ENCODE data around the gene GOLGB1.
"Not testable (repeated sequence)": the region's sequence is repeated elsewhere in the genome, so short reads cannot be mapped to it uniquely, and the experiment has no call there.

The GOLGB1 gene

DNA sequence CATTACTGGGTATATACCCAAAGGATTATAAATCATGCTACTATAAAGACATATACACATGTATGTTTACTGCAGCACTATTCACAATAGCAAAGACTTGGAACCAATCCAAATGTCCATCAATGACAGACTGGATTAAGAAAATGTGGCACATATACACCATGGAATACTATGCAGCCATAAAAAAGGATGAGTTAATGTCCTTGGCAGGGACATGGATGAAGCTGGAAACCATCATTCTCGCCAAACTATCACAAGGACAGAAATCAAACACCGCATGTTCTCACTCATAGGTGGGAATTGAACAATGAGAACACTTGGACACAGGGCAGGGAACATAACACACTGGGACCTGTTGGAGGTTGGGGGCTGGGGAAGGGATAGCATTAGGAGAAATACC, 6.4 kb downstream of the GOLGB1 start:
- DNase-seq = not testable (repeated sequence)

DNA sequence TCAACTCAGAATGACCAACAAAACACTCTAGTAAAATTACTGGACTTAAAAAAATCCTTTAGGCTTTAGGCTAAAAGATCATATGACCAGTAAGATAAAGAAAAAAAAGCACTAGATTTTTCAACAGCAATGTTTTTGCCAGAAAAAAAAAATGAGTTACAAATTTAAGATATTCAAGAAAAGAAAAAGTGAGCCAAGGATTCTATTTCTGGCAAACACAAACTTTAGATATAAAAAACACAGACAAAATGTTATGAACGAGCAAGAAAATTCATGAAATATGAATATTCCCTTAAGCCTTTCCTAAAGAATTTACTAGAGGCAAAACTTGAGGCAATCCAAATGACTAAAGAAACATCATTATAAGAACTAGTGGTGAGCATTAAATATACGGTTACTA, 8.6 kb downstream of the GOLGB1 start:
- DNase-seq = no peak

DNA sequence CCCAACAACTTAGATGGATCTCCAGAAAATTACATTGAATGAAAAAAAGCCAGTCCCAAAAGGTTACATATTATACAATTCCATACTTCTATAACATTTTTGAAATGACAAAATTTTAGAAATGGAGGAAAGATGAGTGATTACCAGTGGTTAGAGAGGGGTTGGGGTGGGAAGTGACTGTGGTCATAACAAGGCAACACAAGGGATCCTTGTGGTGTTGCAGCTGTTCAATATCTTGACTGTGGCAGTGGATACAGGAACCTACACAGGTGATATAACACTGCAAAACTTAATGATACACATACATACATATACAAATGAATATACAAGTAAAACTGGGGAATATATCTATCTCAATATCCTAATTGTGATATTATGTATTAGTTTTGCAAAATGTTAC, 9.6 kb downstream of the GOLGB1 start:
- DNase-seq = no peak

DNA sequence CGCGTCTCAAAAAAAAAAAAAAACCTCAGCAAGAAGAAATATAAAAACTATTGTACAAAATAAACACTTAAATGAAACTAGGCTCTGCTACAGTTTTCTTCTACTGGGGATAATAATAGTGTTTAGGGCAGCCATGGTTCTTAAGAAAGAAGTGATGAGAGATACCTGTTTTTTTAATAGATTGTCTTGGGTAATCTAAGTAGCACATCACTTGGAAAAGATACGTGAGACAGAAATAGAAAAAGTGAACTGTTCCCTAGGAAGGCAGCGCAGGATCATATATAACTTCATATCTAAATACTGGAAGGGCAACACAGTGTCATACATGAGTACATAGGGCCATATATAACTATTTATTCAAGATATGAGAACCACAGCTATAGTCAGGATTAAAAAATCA, 11.9 kb downstream of the GOLGB1 start:
- no peak for DNase-seq

DNA sequence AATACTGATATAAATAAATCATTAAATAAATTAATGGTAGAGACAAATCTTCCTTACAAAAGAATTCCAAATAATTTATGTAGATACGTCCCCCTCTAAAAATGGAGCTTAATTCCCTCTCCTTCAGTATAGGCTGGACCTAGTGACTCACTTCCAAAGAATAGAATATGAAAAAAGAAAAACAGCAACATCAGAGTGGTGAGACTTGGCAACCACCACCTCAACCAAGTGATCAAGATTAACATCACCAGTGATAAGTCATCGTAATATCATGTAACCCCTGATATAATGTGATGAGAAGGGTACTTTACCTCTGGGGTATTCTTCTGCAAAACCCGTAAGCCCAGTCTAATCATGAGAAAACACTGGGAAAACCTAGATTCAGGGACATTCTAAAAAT, 13.4 kb downstream of the GOLGB1 start:
- no peak for DNase-seq

DNA sequence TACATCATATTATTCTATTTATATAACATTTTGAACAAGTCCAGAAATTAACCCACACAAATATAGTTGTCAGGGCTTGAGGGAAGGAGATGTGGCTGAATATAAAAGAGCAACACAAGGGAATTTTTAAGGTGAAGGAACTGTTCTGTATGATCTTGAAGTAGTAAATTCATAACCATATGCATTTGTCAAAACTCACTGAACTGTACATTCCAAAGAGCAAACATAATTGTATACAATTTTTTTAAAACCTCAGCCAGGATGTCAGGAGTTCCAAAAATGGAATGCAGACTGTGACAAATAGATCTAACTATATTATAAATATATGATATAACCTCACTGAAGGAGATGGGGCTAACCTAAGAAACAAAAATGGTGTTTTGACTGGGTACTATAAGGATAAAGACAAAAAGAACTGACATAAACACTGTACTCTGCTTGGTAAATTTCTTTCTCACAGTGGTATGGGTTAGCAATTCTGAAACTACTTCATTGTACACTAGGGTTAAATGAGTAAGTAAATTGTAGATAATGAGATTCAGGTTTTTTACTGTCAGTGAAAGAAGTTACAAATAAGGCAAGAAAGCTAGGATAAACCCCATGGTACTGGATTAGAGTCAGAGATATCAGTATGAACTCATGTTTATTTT, 14.4 kb downstream of the GOLGB1 start:
- no peak for DNase-seq

DNA sequence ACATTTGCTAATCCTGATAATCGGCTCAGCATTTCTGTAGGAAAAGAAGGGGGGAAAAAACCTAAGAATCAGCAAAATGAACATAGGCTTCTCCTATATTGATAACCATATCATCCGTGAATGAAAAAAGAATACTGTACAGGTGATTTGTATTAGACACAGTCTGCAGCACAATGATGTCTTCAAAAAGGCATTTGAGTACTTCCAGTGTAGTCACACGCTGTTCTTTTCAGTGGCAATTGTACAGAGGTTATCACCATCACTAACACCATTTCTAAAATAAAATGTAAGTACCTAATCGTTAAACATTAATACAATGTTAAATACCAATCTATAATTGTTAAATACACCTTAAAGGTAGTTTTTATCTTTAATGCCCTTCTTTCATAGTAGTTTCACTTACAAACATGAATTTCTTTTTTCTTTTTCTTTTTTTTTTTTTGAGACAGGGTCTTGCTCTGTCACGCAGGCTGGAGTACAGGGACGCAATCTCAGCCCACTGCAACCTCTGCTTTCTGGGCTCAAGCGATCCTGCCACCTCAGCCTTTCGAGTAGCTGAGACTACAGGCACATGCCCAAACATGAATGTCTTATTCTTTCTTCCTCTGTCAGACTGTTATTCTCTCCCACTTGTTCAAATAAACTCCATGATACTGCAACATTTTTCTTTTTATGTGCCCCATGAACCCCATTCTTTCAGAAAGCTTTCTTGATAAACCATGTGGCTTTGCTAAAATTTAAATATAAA, 18.4 kb downstream of the GOLGB1 start:
- DNase-seq = no peak

DNA sequence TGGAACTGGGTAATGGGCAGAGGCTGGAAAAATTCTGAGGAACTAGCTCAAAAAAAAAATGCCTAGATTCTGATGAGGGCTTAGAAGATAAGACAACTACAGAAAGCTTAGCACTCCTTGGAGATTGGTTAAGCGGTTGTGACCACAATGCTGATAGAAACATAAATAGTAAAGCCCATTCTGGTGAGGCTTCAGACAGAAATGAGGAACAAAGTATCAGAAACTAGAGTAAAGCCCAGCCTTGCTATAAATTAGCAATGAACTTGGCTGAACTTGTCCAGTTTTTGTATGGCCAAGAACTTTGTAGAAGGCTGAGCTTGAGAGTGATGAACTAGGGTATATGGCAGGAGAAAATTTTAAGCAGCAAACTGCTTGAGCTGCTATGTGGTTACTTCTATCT, 25.4 kb downstream of the GOLGB1 start:
- DNase-seq = no peak

DNA sequence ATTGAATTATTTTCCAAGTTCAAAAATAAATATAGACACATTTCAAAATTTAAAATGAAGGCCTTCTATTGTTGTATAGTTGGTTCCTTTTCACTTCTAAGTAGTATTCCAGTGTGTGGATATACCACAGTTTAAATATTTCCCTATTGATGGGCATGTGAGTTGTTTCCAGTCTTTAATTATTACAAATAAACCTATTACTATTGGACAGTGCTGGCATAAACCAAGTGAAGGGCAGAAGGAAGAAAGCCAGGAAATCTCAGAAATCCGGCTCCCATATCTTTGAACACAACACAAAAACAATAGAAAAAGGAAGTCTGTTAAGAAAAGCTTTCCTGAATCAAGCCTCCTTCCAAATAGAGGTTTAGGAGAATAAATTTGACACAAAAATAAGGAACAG, 26.1 kb downstream of the GOLGB1 start:
- no peak for DNase-seq

DNA sequence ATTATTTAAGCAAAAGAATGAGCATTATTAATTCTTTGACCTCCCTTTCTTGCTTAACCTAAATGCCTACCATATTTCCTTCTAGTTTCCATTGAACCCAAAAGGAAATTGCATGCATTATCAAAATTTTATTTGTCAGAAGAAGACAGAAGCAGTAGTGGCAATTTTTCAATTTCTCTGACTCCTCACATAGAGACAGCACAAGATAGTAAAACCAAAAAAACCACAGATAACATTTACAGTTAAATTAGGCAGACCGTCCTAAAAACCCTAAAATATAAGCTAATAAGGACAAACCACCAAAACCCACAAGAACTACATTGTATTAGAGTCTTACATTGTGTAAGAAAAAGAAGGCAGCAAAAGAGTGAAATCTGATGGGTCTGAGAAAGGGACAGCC, 27.1 kb downstream of the GOLGB1 start:
- no peak for DNase-seq

DNA sequence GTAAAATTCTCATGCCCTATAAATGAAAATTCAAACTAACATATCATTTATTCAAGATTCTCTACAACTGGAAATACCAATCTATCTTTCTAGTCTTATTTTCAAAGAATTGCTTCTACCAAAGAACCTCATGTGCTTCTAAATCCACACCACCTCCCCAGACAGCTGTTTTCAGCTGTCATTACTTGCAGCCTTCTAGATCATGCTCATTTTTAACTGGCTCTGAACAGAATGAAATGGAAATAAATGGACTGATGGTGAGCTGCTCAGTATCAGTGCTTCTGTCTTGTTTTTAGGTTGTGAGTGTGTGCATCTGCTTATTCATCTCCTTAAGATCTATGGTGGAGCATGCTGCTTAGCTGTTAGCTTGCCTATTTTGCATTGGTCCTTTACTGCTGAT, 29.4 kb downstream of the GOLGB1 start:
- no peak for DNase-seq

DNA sequence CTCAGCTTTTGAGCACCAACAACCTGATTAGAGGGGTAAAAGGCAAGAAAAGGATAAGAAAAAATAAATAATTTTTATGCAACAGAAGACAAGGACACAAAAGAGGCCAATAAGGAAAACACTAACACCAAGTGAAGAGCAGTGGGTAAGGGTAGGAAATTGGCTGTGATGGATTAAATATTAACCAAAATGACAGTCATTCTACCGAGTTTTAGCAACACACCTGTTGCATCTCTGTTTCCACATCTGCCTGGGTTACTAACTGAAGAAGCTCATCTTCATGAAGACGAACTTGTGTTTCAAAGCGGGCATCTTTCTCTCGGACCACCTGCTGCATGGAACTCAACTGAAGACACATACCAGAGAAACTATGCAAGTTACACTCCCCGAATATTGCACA, 30.1 kb downstream of the GOLGB1 start:
- no peak for DNase-seq

DNA sequence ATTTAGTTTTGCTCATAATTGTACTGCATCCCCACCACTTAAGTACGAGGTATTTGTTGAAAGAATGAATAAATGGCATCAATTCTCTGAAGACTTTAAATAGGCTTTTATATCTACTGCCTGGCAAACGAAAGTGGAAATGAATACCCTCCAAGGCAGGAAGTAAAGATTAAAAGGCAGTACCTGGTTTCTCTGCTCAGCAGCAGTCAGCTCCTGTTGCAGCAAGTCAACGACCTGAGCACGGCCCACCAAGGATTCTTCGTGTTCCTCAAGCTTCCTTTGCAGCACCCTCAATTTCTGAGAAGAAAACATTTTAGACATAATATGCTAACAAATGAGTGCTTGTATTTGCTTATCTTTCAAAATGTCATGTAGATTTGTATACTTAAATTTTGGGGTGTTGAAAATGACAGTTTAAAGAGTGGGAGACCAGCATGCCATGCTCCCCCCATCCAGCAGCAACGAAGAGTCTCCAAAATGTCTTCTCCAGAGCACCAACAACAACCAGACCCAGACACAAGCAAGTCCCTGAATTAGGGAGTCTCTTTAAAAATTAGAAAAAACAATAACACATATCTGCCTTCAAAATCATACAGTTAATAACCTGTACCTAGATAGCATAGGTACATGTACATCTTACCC, 31.2 kb downstream of the GOLGB1 start:
- DNase-seq = no peak

DNA sequence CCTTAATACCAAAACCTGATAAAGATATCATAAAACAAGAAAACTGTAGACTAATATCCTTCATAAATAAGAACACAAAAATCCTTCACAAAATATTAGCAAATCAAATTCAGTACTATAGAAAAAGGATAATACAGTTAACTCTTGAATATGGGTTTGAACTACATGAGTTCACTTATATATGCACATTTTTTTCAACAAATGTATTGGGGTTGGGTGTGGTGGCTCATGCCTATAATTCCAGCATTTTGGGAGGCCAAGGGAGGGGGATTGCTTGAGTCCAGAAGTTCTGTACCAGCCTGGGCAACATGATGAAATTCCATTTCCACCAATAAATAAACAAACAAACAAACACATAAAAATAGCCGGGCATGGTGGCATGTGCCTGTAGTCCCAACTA, 39.2 kb downstream of the GOLGB1 start:
- no peak for DNase-seq

DNA sequence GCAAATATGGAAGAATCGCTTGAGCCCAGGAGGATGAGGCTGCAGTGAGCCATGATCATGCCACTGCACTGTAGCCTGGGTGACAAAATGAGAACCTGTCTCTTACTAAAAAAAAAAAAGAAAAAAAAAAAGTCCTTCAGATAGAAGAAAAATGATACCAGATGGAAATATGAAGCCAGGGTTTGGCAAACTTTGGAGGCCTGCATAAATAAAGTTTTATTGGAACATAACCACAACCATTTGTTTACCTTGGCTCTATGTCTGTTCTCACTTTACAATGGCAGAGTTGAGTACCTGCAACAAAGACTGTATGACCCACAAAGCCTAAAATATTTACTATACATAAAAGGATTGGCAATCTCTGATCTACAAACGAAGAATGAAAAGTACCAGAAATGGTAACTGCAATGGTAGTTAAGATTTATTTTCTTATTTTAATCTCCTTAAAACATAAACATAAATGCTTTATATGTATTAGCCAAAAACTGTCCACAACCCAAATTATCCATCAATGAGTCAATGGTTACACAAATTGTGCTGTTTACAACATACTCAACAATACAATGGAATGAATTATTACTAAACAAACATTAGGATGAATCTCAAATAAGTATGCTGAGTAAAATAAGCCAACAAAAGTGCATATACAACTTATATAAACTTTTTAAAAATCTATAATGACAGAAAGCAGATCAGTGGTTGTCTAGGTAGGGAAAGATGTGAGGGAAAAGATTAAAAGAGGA, 41.8 kb downstream of the GOLGB1 start:
- no peak for DNase-seq

DNA sequence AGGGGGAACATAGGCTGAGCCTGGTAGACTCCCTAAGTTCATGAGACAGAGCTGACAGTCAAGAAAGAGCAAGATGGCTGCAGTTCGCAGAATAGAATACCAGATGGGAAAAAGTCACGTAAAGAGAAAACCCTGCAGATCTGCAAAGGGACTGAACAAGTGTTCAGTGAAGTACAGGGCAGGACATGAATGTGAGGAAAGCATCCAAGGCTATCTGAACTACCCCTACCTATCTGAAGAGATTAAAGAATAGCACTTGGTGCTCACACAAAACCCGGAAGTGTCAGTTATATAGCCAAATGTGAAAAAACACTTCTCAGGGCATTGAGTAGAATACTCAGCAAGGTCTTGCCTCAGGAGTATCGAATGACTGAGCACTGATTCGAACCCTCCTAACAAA, 44.0 kb downstream of the GOLGB1 start:
- DNase-seq = no peak

DNA sequence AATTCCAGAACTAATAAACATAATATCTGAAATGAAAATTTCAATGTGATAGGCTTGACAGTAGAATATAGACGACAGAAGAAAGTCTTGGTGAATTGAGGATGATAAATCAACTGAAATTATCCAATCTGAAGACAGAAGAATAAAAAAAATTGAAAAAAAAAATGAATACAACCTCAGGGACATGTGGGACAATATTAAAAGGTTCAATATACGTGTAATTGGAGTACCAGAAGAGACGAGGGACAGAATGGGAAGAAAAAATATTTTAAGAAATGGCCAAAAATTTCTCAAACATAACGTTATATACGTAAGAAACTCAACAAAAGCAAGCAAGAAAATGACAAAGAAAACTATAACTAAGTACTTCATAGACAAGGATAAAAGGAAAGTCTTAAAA, 45.6 kb downstream of the GOLGB1 start:
- DNase-seq = no peak

DNA sequence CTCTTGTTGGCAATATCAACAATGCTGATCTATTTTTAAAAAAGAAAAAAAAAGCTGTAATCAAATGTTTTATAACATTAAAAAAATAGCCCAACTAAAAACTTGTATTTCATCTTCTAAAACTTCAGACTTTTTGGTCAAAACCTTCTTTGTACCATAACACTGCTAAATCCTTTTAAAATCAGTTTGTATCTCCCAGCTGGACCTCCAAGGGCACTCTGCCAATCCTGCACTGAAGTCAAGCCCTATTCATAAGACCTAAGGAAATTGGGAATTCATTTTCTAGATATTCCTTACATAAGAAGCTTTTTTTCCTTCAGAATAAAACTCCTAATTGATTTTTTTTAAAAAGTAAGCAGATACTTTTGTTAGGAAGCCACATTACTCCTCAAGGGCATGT, 50.6 kb downstream of the GOLGB1 start:
- DNase-seq = no peak

DNA sequence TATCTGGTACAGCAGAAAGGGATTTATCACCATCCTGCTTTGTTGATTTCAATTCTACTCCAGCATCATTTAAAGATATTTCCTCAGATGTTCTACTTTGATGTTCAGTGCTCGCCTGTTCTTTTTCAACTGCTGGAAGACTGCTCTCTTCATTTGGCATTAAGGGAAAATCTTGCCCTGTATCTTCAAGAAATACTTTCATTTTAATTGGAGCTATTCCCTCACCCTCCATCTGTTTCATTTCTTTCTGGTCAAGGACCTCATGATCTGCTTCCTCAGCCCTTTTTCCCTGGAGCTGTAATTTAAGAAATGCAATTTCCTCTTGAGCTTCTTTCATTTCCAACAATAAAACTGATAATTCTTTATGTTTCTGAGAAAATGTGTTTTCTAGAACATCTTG, 51.1 kb downstream of the GOLGB1 start:
- no peak for DNase-seq

DNA sequence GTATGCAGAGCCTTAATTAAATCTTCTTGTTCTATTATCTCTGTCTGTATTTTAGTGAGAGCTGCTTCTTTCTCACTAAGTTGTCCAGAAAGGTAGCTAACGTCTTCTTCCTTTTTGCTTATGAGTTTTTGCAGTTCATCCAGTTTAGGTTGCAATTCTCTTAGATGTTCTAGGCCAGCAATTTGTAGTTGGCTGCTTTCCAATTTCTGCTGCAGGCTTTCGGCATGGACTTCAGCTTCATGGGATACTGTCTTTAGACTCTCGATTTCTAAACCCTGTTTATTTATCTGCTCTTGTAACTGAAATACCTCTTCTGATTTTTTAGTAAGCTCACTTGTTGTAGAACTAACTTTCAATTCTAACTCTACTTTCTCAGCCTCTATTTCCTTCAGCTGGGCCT, 53.4 kb downstream of the GOLGB1 start:
- DNase-seq = no peak

DNA sequence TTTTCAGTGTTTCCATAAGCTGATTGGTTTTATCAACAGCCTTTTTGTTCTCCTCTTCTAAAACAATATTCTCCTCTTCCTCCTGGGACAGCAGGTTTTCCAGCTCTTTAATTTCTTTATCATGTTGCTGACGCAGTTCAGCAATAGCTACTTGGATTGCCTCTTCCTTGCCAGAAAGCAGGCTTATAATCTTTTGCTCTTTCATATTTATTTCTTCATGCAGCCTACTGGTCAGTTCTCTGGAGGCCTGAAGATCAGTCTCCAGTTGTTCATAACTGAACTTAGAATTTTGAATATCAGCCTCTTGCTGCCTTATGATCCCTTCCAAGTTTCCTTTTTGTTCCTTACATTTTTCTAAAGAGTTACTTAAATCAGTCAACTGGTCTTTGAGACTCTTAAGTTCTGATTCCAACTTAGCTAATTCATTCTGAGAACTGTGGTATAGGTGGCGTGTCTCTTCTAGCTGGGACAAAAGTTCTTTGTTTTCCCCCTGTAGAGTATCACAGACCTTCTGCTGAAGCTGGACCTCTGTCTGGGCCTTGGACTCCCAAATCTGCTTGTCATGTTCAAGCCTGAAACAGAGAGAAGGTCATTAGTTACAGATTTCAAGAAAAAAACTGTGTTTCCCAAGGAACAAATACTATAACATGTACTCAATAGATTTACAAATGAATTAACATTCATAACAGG, 57.4 kb downstream of the GOLGB1 start:
- DNase-seq = no peak

DNA sequence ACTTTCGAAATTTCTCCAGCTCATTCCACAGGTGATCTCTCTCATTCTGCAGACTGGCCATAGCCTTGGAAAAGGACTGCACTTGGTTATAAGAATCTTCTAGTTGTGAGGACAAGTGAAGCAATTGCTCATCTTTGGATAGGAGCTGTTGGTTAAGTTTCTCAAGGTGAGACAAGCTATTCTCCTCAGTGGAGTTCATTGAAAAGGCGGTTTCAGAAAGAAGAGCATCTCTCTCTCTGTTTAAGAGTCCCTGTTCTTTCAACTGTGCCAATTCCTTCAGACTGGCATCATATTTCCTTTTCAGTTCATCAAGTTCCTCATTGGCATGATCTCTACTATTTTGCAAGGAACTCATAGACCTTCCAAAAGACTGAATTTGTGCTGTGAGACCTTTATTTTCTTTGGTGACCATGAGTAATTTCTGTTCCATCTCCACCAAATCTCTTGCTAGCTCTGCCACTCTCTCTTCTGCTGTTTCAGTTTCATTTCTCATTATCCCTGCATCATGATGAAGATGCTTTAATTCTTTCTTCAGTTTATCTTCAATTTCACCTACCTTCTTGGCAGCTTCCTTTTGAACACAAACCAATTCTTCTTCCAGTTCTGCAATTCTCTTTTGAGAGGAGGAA, 58.6 kb downstream of the GOLGB1 start:
- DNase-seq = no peak

DNA sequence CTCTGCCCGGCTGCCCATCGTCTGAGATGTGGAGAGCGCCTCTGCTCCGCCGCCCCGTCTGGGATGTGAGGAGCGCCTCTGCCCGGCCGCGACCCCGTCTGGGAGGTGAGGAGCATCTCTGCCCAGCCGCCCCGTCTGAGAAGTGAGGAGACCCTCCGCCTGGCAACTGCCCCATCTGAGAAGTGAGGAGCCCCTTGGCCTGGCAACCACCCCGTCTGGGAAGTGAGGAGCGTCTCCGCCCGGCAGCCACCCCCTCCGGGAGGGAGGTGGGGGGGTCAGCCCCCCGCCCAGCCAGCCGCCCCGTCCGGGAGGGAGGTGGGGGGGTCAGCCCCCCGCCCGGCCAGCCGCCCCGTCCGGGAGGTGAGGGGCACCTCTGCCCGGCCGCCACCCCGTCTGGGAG, 60.8 kb downstream of the GOLGB1 start:
- not testable (repeated sequence) for DNase-seq

Measured in right forelimb (tissue), 1 donor.